LoVo (cell line): ENCODE data around the gene RPS13.
"Not testable (repeated sequence)": the region's sequence is repeated elsewhere in the genome, so short reads cannot be mapped to it uniquely, and the experiment has no call there.

Source experiments
- DNase-seq: peaks from one replicate; pipeline ENCODE4 v3.0.0-alpha.2; 2016; ENCODE audit warnings: low spot score

The RPS13 gene

GRCh38 chr11:17036666-17037658 is 40.5 kb downstream of the RPS13 start:
- no peak for DNase-seq

GRCh38 chr11:17034027-17034426 is 43.4 kb downstream of the RPS13 start:
- not testable (repeated sequence) for DNase-seq

- DNase-seq: no peak
These were observed 50.9 kb downstream of the RPS13 start for GRCh38 chr11:17026487-17027082.

GRCh38 chr11:17024924-17025323 is 52.5 kb downstream of the RPS13 start:
- no peak for DNase-seq
